Peyer's patch (tissue), 4 donors: ENCODE results near the gene SLC7A10.

Experiments used
- CTCF ChIP-seq, 6 experiments: fragments of 450-650 bp in 4 of 6; fragments of 200-600 bp in 2 of 6; sonication (generic) in 1 of 6; IDR thresholded peaks; one replicate each; pipeline ENCODE4 v1.5.1; 2017 to 2019; ENCODE audit warnings: antibody characterized with exemption in 6 of 6, mild to moderate bottlenecking in 3 of 6, moderate library complexity in 1 of 6
- POLR2A ChIP-seq, 2 donors: fragments of 450-650 bp; IDR thresholded peaks; one replicate each; pipeline ENCODE4 v1.5.1; 2017; ENCODE audit warnings: antibody characterized with exemption in 2 of 2, mild to moderate bottlenecking in 2 of 2, moderate library complexity in 2 of 2

- TF ChIP-seq CTCF (IDR thresholded peaks at IDR 0.05) (no peak), POLR2A (IDR thresholded peaks at IDR 0.05) (no peak)
These were observed 45.8 kb upstream of the SLC7A10 start for GRCh38 chr19:33271246-33272021.
